Breast epithelium (tissue), 3 donors: ENCODE results near the gene ZNF248.

Experiments used
- POLR2A ChIP-seq: fragments of 450-650 bp; IDR thresholded peaks from one replicate; pipeline ENCODE4 v1.6.1; 2016; ENCODE audit warnings: antibody characterized with exemption, mild to moderate bottlenecking, moderate library complexity
- POLR2AphosphoS5 ChIP-seq, 3 donors: sonication (generic); formaldehyde crosslinking; IDR thresholded peaks; one replicate each; pipeline ENCODE4 v1.6.1; 2017; ENCODE audit warnings: antibody characterized with exemption in 3 of 3

- no peak for TF ChIP-seq POLR2A
- TF ChIP-seq POLR2AphosphoS5 (IDR thresholded peaks at IDR 0.05) = no peak
Measured at GRCh38 chr10:37860494-37861190, 3.2 kb upstream of the ZNF248 start.
